HG03439 (cell line): Measurements from ENCODE around the gene ADCY2.

Experiments used
- ATAC-seq: cut with Tn5 transposase; IDR thresholded peaks from one replicate; pipeline ENCODE4 v1.9.1; 2021; ENCODE audit warnings: mild to moderate bottlenecking, moderate library complexity; ENCODE audit not compliant: unreplicated experiment

The ADCY2 gene

DNA sequence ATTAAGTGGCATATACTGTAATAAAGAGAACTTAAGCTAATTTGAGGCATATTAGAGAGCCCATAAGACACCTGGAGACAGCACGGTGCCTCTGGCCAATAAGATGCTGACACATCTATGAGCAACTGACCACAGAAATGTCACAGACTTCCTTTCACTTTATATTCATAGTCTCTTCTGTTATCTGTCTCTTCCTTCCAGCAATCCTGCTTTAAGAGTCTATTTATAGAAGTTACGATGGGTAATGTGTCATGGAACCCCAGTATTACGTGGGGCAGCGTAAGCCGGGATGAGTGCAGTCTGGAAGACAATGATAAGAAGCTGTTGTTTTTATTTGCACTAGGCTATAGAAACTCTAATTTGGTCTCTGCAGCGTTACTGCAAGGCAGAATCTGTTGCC lies 318.2 kb downstream of the ADCY2 start:
- no peak for ATAC-seq

DNA sequence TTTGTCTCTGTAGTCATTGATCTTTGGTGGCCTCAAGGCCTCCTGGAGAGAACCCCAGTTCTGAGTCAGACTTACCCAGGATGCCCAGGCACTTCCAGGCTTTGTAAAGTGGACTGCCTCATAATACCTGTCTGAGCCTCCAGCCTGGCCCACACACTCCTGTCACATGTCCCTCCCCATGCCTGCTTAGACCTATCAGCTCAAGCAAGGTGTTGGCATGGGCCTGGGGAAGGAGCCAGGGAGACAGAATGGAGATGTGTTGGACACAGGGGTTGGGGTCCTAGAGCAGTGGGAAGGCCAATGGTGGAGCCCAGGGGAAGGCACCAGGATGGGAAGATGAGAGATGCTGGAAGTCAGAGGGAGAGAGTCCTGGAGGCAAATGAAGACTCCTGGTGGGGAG lies 318.8 kb downstream of the ADCY2 start:
- ATAC-seq = no peak

DNA sequence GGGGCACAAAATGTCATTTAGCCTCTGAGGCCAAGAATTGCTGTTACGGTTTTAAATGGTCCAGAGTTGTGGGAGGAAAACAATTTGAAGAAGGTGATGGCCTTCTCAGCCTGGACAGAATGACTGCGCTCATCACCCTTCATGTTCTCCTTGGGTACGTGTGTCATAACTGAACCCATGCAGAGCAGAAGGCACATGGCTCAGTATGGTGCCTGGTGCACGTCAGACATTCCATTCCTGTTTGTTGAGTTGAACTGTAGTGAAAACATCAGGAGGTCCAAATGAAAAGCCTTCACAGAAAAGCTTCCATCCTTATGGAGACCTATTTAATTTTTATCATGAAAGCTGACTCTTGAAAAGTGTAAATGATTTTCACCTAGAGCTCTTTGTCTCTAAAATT lies 321.8 kb downstream of the ADCY2 start:
- no peak for ATAC-seq

DNA sequence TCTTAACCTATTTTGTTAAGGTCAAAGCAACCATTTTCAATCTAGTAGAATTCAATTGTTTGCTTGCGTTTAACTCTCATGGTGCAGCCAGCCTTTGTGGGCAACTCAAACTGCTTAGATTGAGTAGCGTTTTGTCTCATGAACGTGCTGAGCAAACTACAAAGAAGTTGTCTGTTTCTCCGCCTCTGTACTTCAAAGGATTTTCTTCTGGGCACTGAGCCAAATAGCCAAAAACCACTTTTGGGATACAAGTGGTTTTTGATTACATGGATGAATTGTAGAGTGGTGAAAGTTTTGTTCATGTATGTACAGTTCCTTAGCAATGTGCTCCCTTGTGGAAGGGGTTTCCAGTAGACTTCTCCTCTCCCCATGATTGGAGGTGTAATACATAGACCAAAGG lies 332.1 kb downstream of the ADCY2 start:
- no peak for ATAC-seq

DNA sequence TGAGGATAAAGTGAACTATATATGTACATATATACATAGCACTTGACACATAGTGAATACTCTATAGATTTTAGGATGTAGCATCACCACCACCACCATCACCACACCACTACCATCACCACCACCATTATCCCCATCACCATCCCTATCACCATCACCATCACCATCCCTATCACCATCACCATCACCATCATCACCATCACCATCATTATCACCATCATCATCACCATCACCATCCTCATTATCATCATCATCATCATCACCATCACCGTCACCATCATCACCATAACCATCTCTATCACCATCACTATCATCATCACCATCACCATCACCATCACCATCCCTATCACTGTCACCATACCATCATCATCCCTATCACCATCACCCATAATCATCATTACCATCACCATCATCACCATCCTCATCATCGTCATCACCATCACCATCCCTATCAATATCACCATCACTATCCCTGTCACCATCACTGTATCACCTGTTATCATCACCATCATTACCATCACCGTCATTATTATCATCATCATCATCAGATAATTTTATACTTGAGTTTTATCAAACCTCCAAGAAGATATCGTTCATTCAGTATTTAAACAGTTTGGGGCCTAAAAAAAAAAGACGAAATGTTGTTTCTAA lies 345.6 kb downstream of the ADCY2 start:
- no peak for ATAC-seq

DNA sequence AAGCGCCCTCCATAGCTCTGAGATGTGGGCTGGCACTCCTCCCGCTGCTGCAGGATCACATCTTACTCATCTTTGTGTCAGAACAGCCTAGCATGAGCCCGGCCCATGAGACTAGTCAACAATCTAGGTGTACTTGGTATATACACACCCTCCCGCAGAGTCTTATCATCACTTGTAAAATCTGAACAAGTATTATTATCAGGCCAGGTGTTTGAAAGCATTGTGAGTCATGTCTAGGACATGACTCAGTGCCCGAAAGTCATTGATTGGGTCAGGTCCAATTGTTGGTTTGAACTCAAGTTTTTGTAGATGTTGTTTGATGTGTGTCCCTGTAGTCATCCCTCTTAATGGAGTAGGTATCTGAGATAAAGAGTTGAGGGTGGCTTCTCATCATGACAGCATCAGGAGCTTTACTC lies 346.3 kb downstream of the ADCY2 start:
- ATAC-seq = no peak

DNA sequence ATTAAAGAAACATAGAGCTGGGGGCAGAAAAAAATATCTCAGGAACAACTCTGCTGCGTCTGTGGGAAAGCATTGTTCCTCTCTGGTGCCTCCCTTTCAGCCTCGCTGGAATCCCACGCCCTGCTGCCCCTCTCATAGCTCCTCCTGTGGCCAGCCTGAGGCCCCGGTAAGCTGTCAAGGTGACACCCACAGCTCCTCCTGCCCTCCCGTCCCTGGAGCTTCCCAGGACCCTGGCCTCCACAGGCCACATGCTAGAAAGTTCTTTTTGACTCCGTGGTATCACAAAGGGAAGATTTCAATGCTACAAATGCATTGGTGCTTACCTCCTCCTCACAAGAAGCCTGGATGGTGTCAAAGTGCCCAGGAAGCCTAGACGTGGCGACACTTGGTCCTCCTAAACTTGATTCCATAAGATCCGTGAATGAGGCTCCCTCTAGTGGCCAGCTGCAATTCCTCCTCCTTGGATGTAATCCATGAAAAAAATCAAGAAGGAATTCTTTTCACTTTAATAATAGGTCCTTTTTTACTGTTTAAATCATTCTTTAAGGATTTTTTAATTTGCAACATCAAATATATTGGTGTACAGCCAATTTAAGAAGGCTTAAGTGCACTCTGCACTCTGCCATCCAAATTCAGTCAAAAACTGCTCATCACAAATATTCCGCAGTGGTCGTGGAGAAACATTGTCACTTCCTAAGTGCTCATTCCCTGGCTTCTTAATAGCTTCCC lies 350.1 kb downstream of the ADCY2 start:
- no peak for ATAC-seq

DNA sequence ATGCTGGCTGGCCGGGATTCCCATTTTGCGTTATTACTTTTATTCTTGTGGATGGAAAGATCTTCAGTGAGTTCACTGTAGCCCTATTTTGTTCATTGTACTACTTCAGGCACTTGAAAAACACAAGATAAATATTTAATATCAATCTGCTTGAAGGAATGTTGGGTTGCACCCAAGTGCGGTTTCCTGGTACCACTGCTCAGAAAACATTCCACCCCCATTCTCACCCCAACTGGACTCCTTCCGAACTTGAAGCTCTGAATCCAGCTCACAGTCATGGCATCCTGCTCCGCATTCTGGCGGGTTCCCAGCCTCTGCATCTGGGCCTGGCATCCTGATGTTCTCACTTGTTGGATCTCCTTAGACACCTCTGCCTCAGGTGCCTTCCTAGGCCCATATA lies 351.8 kb downstream of the ADCY2 start:
- no peak for ATAC-seq

DNA sequence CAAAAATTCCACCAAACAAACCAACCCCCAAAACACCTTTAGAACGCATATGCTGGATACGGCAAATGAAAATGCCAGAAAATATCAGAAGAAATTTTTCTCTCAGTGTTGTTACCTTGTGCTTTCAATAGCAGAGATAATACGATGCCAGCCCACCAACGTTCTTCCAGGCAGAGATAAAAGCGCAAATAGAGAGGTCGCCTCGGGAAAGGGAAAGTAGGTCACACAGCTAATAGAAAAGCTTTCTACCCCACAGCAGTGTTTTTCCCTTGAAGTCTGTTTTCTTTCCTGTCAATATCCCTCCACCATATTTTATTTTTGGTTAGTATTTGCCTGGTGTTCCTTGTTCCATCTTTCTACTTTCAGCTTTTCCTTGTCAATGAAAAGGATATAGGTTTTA lies 353.7 kb downstream of the ADCY2 start:
- ATAC-seq = no peak

DNA sequence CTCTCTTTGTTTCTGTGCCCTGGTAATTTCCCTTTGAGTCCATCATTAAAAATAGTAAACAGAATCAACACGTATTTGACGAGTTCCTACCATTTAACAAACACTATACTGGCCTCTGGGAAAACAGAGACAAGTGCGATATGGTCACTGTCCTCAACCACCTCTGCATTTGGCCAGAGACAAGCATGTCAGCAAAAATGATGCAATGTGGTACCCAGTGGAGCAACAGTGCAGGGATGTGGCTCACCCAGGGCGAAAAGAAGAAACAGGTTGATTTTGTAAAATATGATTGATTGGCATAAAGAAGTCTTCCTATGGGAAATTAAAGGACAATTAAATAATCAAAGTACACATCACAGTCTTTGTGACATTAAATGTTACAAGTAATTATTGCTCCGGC lies 355.9 kb downstream of the ADCY2 start:
- ATAC-seq = no peak

DNA sequence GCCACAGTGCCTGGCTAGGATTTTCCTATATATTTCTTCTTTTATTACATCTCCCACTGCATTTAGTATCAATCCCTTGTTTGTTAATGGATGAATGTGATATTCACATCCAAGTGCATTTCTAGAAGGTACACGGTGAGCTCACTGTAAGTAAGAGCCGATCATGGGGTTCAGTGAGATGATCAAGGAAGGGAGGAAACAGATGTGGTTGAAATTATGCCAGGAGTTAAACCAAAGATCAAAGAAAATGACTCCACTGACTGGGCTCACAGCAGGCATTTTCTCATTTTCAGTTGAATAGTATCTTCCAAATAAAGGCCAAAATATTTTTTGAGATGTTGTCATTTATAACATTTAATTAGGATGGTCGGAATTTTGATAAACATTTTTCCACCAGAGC lies 357.2 kb downstream of the ADCY2 start:
- no peak for ATAC-seq

DNA sequence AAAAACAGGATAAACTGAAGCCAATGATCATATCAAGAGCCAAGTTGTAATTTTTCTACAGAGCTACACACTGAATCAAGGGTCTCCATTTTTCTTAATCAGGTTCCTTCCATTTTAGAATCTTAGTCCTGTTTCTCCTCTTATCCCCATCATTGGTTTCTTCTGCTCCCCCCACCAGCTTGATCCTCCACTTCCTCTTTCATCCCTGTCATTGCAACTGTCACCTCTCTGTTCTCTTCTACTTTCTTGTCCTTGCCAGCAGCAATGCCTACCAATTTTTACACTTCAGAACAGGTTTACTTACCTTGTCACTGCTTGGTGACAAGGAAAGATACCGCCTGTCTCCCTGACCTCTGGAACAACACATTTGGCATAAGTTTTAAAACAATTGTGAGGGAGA lies 357.7 kb downstream of the ADCY2 start:
- no peak for ATAC-seq

DNA sequence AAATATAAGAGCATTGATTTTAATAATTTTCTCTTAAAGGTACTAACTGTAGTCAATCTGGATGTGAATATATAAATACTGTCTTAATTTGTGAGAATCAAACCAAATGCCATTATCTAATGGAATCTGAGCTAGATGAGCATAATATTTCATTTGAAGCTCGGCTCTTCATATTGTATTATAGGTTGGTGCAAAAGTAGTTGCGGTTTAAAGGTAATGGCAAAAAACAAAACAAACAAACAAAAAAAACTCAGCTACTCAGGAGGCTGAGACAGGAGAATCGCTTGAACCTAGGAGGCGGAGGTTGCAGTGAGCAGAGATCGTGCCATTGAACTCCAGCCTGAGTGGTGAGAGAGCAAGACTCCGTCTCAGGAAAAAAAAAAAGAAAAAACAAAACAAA lies 358.6 kb downstream of the ADCY2 start:
- ATAC-seq = no peak

DNA sequence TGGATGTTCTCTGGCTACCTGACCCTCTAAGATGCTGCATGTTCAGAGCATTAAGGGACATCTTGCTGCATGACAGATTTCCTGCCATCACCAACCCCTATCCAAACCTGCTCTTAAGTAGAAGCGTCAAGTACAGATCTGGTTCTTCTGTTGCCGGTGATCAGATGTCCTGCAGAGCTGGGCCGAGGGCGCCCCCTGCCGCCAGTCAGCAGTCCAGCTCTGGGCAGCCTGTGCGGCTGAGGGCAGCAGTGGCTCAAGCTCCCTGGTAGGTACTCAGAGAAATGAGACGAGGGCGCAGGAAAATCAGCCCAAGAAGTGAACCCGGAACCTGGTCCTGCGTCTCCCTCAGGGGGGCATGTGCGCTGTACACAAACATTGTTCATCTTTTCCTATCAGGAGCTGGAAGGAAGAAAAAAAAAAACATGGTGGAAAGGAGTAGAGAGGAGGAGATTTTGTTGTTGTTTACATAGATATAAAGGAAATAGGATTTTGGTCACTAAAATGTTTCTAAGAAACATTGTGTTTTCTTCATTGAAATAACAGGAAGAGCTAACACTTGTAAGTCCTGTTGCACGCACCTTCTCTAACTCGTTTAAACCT lies 359.2 kb downstream of the ADCY2 start:
- ATAC-seq = no peak

DNA sequence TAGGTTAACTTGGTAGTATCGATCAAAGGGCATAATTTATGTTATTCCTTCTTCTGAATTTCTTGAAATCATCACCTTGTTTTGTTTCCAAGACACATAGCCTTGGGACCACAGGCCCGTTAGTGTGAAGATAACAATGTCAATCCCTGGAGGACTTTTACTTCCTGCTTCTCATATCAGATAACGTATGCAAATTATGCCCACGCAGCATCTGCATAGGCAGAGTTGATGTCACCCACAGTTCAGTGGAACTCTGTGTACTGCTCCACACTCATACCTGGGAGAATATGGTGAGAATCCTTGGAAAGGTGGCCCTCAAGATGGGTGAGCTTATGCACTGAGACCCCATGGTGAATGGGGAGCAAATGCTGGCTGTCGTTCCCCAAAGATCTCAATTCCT lies 360.0 kb downstream of the ADCY2 start:
- no peak for ATAC-seq

DNA sequence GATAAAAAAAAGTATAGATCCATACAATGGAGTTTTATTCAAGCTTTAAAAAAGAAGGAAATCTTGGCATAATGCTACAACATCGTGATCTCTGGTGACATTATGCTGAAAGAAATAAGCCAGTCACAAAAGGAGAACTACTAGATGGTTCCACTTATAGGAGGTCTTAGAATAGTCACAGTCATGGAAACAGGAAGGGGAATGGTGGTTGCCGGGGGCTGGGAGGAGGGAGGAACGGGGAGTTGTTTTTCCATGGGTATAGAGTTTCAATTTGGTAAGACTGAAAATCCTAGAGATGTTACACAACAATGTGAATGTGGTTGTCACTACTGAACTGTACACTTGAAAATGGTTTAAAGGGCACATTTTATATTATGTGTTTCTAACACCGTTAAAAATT lies 360.5 kb downstream of the ADCY2 start:
- ATAC-seq = no peak

DNA sequence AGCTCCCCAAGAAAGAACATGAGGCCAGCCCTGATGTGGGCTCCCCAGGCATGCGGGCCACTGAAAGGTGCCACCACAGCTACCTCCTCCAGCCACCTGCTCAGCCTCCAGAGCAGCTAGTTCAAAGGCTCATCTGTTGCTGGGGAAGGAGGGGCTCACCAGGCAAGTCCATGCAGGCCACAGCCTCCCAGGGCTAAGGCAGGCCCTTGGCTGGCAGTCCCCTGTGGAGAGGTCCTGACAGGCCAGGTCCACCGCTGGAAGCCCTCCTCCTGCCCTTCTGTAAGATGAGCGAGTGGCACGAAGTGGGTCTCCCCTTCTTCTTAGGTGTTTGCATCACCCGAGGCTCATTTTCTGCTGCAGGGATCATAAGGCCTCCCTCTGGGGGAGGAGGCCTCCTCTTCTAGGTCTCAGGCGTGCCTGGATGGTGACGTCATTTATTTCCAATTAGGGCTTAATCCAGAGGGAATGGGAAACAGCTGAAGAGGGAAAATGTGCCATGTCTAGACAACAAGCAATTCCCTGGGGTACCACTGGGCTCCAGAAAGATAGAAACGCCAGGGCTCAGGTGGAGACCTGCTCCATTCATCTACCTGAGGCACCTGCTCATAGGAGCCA lies 363.4 kb downstream of the ADCY2 start:
- ATAC-seq = no peak

DNA sequence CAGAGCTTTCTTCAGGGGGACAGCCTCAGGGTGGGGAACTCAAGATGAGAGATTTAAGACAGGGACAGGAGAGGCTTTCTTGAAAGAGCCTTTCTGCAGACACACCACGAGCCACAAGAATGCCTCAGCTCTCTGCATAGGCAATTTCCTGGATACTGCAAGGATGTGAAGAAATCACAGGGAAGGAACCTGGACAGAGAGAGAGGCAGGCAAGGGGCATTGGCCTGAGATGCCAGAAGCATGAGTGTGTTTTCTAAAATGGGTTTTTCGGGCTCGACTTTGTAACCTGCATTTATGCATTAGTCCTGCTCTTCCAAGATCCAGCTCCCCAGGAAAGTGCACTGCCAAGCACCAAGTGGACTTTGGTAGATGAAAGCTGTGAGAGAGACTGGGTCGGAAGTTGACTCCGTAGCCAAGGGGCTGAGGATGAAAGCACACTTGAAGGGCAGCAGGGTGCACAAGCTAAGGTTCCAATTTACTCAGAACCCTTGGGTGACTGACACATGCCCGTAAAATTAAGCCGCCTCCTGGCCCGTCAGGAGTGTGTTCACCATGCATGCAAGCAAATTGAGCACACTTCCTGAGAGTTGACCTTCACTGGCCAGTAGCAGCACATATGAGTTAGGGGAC lies 364.1 kb downstream of the ADCY2 start:
- no peak for ATAC-seq

DNA sequence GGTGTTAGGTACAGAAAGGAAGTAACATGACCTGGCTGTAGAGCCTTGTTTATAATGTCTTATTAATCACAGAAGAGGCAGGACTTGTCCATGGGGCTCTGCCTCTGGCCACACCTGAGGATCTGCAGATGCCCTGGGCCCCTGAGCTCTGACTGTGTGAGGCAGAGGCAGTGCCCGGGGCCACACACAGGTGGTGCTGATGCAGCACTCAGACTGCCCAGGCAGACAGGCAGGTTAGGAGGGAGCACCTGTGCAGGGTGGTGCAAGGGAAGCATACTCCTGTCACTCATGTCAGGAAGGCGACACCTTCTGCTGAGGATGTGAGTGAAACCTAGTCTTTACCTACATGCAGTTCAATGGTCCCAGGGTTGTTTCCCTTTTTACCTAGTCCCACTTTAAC lies 366.3 kb downstream of the ADCY2 start:
- no peak for ATAC-seq

DNA sequence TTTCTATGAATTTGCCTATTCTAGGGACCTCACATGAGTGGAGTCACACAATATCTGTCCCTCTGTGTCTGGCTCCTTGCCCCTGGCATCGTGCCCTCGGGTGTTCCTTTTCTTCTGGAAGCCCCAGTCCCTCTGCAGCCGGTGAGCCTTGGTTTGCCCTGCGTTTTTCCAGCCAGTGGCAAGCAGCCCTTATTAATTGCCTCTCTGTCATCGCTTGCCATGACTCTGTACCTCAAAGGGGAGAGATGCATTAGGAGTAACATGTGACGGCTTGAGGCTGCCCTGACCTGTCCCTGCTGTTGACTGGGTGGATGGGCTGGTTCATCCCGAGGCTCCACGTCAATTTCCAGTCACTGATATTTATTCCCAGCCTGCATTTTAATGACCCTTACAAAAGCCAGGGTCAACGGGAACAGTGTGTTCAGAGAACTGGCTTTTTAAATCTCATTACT lies 367.7 kb downstream of the ADCY2 start:
- ATAC-seq = no peak

DNA sequence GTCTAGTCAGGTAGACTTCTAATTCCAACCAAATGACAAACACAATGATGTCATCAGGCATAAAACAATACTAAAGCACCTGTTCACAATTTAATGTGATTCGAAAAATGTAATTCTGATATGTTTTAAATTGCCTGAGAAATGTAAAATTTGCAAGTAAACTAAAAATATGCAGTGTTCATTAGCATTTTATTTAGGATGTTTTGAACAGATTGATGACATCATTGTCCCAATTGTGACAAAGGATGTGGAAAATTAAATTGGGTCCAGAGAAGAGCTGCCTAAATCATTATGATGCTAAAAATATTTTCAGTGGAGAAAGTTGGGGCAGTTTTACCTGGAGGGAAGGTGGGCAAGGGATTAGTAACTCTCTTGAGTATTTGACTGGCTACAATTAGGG lies 368.5 kb downstream of the ADCY2 start:
- no peak for ATAC-seq

DNA sequence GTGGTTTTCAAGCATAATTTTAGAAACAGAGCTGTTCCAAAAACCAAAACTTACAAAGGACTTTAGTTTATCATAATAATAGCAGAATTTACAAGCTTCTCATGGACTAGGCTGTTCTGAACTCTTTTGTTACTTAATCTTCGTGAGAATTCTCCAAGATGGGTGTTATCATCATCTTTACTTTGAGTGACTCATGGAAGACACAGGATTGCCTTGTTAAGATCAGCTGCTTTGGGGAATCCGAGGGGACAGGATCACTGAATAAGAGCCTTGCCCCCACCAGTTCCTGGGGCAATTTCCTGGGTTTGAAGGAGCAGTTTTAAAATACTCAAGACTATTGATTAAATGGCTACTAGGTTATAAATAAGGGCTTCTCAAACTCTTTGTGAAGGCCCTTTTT lies 374.5 kb downstream of the ADCY2 start:
- no peak for ATAC-seq
